Measurements from ENCODE around the gene ITPR2.
"Not testable (repeated sequence)": the region's sequence is repeated elsewhere in the genome, so short reads cannot be mapped to it uniquely, and the experiment has no call there.

Gene ITPR2

DNA sequence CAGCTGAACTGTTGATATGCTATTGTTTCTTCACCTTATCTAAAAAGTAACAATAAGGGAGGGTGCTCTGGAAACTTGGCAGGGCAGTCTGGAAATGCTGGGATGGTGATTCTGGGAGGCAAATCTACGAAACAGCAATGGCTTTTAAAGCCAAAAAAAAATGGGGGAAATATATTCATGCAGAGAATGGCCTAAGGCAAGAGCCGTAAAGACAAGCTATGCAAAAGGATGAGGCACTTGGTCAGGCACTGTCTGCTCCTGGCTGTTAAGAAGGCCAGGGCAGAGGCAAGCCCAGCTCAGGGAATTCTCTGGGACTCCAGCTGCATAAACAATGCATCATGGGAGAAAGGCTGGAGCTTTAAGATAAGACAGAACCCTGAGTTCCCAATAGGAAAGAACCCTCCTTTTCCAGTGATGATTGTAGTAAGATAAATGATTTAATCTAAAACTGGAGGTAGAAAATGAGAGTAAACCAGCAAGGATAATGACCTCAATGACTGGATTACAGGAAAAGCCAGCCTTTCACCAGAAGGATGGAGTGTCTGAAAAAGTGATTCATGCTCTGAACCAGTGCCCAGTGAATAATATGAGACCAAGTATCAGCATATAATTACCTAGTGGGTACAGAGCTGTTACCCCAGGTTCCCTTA is 46.0 kb downstream of the ITPR2 start:
- DNase-seq (ENCODE audit: low read depth in 2 of 2) = no peak

DNA sequence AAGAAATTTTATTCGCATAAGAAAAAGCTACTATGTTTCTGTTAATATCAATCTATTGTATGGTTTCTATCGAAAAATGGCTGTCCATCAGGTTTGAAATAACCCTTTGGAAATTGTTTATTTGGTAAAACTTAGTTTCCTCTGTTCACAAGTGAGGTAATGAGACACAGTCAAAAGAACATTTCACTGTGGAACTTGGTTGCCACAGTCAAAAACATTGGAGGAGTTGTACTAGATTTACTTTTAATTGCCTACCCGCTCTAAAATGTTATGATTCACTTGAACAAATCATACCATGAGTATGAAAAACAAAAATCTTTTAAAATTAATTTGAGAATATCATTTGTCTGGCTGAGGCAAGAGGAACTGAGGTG is 46.5 kb downstream of the ITPR2 start:
- DNase-seq (ENCODE audit: low read depth in 2 of 2) = no peak

DNA sequence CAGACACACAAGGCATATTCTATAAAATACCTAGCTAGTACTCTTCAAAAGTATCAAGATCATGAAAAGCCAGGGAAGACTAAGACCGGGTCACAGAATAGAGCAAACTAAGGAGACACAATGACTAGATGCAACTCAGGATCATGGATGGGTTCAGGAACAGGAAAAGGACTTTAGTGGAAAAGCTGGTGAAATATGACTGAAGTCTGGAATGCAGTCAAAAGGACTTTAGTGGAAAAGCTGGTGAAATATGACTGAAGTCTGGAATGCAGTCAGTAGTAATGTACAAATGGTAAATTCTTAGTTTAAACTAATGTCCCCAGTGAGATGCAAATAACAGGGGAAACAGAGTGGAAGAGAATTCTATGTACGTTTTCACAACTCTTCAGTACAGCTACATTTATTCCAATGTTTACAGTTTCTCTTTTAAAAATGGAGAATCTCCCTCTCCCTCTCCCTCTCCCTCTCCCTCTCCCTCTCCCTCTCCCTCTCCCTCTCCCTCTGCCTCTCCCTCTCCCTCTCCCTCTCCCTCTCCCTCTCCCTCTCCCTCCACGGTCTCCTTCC is 49.1 kb downstream of the ITPR2 start:
- DNase-seq (ENCODE audit: low read depth in 2 of 2) = not testable (repeated sequence)

DNA sequence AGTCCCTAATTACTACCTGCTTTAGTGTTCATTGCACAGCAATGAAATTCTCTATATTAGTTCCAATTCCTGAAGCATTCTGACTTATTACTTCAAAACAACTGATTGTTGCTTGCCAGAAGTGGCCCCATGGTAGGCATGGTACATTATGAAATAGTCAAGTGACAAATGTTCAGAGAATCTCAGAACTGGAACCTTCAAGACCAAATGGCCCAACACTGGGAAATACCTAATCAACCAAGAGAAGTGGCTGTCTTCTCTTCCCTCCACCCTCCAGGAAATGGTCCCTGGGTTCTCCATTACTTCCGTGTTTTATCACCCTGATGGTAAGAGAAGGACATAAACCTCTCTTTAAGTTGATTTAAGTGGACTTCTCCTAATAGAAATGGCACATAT is 49.9 kb downstream of the ITPR2 start:
- no peak for DNase-seq (ENCODE audit: low read depth in 2 of 2)

DNA sequence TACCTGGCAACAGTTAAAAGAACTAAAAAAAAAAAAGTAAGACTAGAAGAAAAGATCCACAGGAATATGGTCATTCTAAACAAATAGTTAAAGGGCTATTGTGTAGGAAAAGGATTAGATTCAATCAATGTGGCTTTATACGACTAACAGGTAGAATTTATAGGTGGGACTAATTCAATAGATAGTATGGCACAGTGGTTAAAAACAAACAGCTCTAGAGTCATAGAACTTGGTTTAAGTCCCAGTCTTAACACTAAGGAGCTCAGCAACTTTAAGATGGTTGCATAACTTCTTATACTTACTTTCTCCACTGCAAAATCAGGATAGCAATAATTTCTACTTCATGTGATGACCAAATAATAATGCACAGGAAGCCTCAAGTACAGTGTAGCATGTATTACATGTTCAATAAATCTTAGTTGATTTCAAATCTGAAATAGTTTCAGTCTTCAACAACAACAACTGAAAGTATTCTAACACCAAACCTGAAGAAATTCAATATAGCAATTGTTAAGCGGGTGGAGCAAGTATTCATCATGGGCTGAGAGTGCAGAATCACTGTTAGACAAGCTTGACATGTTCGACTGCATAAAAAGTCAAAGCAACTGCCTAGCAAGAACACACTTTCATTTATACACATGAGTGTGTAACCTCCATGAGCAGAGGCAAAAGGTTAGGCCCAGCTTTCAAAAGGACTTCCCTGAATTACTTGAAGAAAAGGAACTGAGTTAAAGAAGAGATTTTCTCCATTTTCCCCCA is 50.4 kb downstream of the ITPR2 start:
- DNase-seq (ENCODE audit: low read depth in 2 of 2) = no peak

DNA sequence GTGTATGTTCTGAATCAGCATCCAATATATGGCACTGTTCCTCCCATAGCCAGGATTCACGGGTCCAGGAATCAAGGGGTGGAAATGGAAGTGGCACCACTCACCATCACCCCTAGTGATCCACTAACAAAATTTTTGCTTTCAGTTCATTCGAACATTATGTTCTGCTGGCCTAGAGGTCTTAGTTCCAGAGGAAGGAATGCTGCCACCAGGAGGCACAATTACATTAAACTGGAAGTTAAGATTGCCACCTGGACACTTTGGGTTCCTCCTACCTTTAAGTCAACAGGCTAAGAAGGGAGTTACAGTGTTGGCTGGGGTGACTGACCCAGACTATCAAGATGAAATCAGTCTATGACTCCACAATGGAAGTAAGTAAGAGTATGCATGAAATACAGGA is 52.3 kb downstream of the ITPR2 start:
- DNase-seq (ENCODE audit: low read depth in 2 of 2) = not testable (repeated sequence)

DNA sequence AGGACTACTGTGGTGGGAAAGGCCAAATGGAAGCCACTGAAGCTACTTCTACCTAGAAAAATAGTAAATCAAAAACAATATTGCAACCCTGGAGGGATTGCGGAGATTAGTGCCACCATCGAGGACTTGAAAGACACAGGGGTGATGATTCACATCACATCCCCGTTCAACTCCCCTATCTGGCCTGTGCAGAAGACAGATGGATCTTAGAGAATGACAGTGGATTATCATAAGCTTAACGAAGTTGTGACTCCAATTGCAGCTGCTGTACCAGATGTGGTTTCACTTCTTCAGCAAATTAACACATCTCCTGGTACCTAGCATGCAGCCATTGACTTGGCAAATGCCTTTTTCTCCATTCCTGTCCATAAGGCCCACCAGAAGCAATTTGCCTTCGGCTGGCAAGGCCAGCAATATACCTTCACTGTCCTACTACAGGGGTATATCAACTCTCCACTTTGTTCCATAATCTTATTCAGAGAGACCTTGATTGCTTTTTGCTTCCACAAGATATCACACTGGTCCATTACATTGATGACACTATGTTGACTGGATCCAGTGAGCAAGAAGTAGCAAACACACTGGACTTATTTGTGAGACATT is 54.7 kb downstream of the ITPR2 start:
- not testable (repeated sequence) for DNase-seq (ENCODE audit: low read depth in 2 of 2)

DNA sequence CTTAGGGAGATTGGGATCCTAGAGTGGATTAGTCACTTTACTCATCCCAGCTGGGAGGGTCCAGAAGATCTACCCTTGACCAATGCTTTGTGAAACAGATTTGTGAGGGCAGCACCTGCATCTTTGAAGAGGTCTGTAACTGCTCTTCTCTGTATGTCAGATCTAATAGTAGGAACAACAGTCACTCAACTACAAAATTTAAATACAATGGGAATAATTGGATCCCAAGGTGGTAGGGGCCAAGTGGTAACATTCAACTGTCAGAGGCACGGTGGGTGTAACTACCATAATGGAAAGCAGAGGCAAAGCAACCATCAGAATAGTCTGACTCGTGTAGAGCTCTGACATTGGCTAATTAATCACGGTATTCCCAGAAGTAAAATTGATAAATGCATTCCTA is 55.8 kb downstream of the ITPR2 start:
- no peak for DNase-seq (ENCODE audit: low read depth in 2 of 2)

DNA sequence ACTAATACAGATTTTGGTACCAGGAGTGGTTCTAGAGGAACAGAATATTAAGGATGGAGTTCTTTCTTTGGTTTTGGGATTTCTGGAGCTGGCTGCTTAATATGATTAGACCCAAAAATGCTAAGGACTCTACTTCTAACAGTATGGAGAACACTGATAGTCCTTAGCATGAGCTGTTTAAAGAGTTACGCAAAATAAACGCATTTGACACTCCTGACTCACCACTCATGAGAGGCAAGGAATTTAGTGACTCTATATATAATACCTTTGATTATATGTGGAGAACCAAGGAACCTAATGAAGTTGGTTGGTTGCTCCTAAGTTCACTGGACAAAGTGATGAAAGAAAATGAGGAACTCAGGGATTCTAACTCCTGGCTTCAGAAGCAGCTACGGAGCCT is 57.0 kb downstream of the ITPR2 start:
- not testable (repeated sequence) for DNase-seq (ENCODE audit: low read depth in 2 of 2)

DNA sequence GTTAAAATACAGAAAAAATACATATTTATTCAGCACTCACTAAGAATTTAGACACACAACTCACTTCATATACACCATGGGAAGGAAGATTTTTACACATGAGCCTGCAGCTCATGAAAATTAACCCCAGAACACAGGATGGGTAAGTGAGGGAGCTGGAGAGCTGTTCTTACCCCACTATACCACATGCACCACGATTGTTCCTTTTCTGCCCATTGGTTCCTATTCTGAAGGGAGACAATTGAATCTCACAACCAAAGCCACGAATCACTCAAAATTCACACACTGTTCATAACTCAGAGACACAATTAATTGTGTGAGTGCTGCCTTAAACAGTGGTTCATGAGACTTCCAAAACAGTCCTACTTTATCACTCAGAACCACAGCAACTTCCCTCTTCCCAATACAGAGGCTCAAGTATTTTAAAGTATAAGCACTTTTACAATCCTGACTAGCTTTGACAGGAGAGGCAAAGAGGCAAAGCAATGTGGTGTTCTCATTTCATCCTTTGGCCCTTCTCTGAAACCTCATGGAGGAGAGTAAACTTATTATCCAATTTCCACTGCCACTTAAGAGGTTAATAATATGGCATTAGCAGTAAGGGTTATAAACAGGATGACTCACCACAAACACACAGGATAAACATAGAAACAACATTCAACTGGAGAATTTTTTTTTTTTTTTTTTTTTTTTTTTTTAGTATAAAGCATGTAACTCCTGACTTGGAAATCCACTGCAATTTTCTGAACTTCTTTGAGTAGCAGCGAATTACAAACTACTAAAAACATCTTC is 59.5 kb downstream of the ITPR2 start:
- no peak for DNase-seq (ENCODE audit: low read depth in 2 of 2)

DNA sequence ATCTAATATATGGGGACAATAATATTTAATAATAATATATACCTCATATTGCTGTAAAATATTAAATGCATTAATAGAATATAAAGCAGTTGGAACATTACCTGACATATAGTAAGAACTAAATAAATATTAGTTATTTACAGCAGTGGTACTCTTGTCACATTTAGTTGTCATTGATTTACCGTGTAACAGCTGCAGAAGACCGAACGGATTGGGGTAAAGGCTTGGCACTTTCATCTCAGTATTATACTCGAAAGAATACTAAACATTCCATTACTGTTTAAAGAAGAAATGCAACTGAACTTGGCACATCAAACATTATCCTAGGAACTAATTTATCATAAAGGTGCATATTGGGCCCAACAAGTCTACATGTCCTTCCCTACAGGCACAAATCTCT is 61.1 kb downstream of the ITPR2 start:
- no peak for DNase-seq (ENCODE audit: low read depth in 2 of 2)

DNA sequence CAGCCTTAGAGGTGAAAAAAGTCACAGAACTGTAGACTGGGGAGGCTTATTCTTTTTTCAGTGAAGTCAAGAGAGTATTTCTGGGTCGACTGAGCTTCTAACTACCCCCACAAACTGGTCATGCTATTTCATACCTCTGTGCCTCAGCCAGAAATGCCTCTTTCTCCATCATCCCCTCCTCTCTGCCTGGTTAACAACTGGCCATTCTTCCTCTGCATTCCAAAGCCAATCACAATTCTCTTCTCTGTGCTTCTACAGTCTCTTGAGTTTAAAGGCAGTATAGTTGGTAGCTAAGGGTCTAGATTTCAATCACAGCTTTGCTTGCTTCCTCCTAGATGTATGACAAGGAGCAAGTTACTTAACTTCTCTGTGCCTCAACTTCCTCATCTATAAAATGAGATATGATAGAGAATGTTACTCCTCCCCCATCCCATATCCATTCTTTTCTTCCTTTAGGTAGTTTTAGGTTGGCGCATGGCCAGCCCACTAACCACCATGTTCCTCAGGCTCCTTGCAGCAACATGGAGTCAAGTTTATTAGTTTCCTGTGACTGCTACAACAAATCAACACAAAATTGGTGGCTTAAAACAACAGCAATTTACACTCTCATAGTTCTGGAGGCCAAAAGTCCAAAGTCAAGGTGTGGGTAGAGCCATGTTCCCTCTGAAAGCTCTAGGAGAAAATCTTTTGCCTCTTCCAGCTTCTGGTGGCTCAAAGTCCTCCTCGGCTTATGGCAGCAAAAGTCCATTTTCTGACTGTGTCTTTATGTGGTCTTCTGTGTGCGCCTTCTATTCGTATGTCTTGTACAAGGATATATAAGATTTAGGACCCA is 62.5 kb downstream of the ITPR2 start:
- DNase-seq (ENCODE audit: low read depth in 2 of 2) = no peak

DNA sequence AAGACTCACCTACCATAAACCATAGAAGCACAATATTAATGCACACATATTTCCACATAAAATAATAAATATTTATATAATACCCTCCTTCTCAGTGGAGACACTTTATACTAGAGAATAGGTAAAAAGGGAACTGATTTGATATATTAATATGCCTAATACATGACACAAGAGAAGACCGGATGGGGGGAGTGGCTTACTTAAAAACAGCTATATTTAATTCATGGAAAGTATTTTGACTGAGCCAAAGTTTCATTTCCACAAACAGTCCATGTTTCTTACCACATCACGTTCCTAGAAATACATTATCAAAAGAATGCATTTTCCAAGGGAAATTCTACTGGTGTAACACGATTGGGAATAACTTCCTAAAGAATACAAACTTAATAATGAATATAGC is 63.4 kb downstream of the ITPR2 start:
- no peak for DNase-seq (ENCODE audit: low read depth in 2 of 2)

DNA sequence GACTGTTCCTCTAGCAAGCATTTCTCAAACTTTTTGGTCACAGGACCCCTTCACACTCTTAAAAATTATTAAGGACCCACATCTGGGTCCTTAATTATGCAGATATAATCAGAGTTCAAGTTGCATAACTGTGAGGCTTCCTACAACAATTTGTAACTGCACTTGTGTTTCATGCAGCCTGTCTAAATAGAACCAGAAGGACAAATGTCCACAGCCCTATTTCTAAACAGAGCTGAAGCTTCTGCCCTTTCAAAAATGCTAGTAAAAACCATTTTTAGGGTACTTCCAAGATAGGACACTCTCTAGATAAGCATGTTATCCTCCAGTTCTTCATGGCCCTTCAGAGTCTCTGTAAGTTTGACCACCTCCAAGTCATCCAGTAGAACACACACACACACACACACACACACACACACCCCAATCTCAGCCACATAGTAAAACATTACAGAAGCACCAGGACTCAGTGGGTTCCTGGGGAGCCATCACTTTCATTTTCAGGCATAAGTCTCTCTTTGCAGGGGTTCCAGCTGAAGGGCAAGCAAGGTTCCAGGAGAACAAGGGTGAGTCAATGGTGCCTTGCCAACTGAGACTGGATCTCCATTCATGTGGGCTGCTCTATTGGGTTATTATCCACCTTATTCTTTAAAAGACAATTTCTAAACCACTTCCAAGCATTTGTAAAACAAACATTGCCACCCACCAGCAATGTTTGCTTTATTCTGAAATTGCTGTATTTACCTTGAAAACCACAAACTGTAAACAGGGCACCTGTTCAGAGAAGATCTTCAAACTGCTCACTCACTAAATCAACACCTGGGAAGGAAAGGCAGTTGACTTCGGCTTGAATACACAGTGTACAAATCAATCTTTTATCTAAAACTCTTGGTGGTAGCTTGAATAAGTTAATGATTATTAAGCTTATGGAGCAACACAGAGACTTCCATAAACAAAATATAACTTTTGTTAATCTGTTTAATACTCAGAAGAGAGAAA is 64.1 kb downstream of the ITPR2 start:
- DNase-seq (ENCODE audit: low read depth in 2 of 2) = no peak

DNA sequence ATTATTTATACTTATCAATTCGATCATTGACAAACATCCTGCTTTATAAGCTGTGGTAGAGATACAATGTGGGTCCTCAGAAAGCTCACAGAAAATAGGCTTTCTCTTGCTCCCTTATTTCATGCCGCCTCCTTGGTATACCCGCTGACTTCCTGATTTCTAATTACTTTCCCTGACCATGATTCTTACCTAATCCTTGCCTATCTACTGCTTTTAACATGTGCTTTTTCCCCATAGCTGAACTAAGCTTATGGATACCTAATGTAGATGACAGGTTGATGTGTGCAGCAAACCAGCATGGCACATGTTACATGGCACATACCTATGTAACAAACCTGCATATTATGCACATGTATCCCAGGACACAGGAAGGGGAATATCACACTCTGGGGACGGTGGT is 65.1 kb downstream of the ITPR2 start:
- DNase-seq (ENCODE audit: low read depth in 2 of 2) = no peak

DNA sequence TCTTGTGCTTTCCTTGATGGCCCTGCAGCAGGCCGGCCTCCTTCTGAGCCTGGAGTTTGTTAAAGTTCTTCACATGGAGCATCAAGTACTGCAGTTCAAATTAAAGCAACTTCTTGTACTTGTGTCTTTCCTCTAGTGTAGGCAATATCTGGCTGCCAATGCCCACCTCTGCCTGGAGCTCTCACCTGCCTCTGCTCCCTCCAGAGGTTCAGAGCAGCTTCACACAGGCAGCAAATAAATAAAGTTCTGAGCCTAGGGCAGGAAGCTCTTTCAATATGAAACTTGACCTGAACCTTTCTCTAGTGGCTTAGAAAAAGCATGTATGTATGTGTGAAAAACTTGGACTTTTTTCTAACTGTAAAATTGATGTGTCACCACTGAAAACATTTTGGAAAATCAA is 65.9 kb downstream of the ITPR2 start:
- DNase-seq (ENCODE audit: low read depth in 2 of 2) = no peak

DNA sequence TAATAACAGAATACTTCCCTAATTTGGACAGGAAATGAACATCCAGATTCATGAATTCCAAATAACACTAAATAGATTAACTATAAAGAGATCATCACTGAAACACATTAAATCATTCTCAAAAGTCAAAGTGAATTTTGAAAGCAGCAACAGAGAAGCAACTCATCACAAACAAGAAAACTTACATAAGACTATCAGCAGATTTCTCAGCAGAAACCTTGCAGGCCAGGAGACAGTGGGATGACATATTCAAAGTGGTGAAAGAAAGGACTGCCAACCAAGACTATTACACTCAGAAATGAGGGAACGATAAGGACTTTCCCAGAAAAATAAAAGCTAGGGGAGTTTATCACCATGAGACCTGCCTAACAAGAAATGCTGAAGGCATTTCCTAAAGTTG is 70.8 kb downstream of the ITPR2 start:
- no peak for DNase-seq (ENCODE audit: low read depth in 2 of 2)

DNA sequence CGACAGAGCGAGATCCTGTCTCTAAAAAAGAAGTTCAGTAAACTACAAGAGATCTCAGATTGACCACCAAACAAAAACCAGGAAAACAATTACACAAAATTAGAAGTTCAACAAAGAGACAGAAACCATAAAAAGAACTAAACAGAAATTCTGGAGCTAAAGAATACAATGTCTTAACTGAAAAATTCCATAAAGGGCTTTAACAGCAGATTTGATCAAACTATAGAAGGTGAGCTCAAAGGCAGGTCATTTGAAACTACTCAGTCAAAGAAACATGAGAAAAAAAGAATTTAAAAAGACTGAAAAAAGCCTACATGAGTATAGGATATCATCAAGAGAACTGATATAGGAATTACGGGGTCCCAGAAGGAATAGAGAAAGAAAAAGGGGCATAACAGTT is 71.2 kb downstream of the ITPR2 start:
- DNase-seq (ENCODE audit: low read depth in 2 of 2) = no peak

DNA sequence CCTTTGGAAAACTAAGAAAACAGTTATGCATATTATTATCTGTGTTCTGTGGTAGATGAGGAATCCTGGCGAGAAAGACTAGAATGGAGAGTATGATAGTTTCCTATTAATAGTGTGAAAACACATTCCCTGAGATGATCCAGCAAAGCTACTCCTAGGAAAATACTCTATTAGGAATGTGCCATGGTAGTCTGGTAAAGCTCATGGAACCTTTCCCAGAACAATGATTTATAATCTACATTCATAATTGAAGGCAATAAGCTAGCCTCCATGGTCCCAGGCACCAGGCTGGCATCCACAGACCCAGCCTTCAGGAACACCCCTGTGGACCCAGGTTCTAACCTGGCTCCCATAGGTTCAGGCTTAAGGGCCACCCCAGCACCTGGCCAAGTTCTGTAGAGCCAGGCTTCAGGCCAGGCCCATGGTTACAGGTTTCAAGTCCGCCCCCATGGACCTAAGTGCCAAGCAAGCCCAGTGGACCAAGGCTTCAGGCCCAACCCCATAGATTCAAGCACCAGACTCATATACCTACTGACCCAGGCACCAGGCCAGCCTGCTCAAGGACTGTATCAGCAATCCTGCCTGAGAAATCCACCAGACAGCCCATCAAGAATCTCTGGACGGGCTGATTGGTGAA is 72.2 kb downstream of the ITPR2 start:
- no peak for DNase-seq (ENCODE audit: low read depth in 2 of 2)

DNA sequence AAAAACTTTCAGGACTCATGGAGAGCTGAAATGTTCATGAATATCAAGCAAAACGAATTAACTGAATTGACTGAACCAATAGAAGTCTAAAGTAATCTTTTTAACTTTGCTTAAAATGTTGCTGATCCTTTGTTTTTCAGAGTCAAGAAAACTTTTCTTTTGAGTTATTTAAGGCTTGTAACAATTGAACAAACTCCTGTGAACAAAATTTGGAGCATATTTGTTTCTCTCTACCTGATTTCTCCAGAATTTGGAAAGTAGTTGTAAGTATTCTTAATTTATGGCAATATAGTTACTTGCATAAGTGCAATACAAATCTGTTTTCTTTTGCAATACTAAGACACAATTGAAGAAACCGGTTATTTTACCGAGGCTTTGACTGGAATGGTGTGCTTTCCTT is 77.6 kb downstream of the ITPR2 start:
- DNase-seq (ENCODE audit: low read depth in 2 of 2) = not testable (repeated sequence)
